AG09309 (cell line): ENCODE results near the gene TRIO.

ENCODE experiments used
- DNase-seq: peaks from one replicate; pipeline ENCODE4 v3.0.0-alpha.2; 2010; ENCODE audit warnings: low read depth
- H3K4me3 ChIP-seq: 2 replicates; pipeline ENCODE4 v1.5.1; 2011; ENCODE audit warnings: mild to moderate bottlenecking, low read depth, low read length, moderate library complexity; ENCODE audit not compliant: control insufficient read depth
- CTCF ChIP-seq: IDR thresholded peaks from 2 replicates; pipeline ENCODE4 v1.5.1; 2011; ENCODE audit warnings: mild to moderate bottlenecking, low read depth, low read length, inconsistent platforms; ENCODE audit not compliant: insufficient read depth, control insufficient read depth; ENCODE audit errors: missing control alignments

Gene TRIO

DNA sequence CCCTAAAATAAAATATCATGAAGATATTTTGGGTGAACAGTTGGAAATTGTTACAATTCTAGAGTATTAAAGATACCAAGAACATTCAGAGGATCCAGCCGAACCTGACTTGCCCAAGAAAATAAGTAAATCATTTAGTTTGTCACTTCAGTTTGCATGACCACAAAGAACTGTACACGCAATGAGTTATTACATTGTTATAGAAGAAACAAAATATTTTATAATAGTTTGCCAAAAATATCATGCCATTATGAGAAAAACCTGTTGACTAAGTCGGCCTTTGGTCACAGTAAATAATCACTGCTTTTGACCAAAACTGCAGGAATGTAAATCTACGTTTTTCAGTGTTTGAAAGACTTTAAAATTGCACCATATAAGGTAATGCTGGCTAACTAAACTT lies 27.9 kb downstream of the TRIO start:
- DNase-seq = peak; percentile 42
- H3K4me3 ChIP-seq = no peak overlapping the region
- no peak for TF ChIP-seq CTCF

- no peak for TF ChIP-seq CTCF
- no peak overlapping the region for H3K4me3 ChIP-seq
- no peak for DNase-seq
These were observed 28.5 kb downstream of the TRIO start for GRCh38 chr5:14171621-14172020.

DNA sequence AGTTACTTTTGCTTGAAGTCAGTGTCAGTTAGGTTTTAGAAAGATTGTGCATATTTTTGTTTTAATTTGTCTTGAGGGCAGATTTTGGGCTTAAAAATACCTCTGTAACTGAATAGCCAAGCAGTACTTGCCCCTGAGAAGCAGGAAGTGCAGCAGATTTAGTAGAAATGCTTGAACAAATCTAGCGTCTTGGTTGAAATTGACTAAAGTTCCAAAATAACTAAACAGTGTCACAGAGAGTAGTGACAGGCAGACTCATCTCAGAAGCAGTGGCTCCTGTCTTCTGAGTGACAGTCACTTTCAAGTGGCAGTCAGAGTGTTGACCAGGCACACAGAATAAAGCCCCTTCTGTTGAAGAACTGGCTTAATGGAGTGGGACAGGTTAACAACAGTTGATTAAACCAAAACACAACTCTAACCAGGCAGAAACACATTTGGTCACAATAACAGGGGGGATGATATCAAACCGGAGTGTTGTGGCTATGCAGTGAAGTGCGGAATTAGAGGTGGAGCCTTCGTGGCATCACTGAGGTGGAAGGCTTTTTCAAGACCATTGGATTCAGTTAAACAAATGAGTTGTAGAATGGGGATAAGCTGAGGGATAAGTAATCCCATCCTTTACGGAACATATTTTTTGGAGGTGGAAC lies 29.1 kb downstream of the TRIO start:
- H3K4me3 ChIP-seq = no peak overlapping the region
- no peak for DNase-seq
- TF ChIP-seq CTCF = no peak

GRCh38 chr5:14173377-14174229 lies 30.5 kb downstream of the TRIO start:
- TF ChIP-seq CTCF = no peak
- DNase-seq = no peak
- H3K4me3 ChIP-seq = no peak overlapping the region

DNA sequence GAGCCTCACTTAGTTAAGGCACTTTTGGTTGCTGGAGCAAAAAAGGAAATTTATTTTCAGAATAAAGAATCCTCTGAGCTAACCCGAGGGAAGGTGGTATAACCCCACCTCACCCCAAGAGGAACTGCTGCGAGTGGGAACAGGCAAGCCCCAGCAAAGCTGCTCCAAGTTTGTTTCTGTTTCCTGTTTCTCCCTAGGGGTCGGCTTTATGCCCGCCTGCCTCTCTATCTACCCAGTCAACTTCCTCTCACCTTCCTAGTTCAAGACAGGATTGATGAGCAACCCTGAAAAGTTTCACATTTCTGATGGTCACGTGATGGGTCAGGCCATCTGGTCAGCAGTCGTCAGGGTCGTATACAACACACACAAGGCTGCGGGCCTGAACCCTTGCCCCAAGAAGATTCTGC lies 31.1 kb downstream of the TRIO start:
- H3K4me3 ChIP-seq = no peak overlapping the region
- no peak for TF ChIP-seq CTCF
- no peak for DNase-seq

GRCh38 chr5:14175381-14175780 lies 32.2 kb downstream of the TRIO start:
- no peak for TF ChIP-seq CTCF
- no peak for DNase-seq
- H3K4me3 ChIP-seq = no peak overlapping the region
